Tibial nerve (tissue), 4 donors: ENCODE measurements around the gene CTNND2.

Experiments
- CTCF ChIP-seq, 5 experiments: fragments of 200-600 bp in 3 of 5; fragments of 450-650 bp in 2 of 5; sonication (generic) in 3 of 5; IDR thresholded peaks; one replicate each; pipeline ENCODE4 v1.5.1; 2016 to 2019; ENCODE audit warnings: antibody characterized with exemption in 5 of 5, mild to moderate bottlenecking in 3 of 5, moderate library complexity in 2 of 5
- EP300 ChIP-seq, 2 donors: sonication (generic); formaldehyde crosslinking; IDR thresholded peaks; one replicate each; pipeline ENCODE4 v1.6.1; 2017; ENCODE audit warnings: antibody characterized with exemption in 2 of 2, mild to moderate bottlenecking in 1 of 2

- TF ChIP-seq EP300 (IDR thresholded peaks at IDR 0.05) (no peak), CTCF (IDR thresholded peaks at IDR 0.05) (no peak)
Observed at GRCh38 chr5:11468334-11469039, 435.8 kb downstream of the CTNND2 start.
